Measurements from ENCODE around the gene RNF150.

RNF150 gene

GRCh38 chr4:140968371-140968770 is 164.9 kb downstream of the RNF150 start:
- no peak for TF ChIP-seq CTCF (IDR thresholded peaks at IDR 0.05)

DNA sequence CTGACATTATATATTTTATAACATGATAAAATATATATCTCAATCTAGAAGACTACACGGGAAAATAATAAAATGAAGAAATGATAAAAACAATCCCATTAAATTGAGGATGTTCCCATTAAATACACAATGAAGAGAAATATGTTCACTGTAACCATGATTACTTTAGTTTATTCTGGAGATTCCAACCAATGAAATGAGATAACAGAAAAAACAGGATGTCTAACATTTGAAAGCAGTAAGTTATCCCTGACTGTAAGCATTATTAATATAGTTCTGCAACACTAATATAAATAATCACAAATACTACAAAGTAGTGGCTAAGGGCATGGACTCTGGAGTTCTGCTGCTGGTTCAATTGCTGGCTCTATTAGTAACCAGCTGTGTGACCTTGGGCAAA is 169.4 kb downstream of the RNF150 start:
- TF ChIP-seq CTCF (IDR thresholded peaks at IDR 0.05), result no peak

DNA sequence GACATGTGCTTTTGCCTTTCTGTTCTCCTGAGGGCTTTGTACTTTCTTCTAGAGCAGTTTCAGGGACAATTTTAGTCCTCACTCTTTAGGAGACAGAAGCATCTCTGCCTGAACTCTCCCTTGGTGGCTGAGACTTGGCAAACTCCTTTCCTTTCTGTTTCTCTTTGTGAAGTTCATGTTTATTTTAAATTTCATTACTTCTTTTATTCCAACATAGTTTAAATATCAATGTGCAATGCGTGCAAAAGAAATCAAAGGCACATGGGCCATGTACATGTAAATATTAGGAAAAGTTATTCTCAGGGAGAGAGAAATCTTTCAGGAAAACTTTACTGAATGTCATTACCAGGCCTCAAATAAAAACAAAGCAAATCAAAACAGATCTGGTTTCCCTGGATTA is 177.6 kb downstream of the RNF150 start:
- no peak for TF ChIP-seq CTCF (IDR thresholded peaks at IDR 0.05)

GRCh38 chr4:140952717-140953116 is 180.6 kb downstream of the RNF150 start:
- no peak for TF ChIP-seq CTCF (IDR thresholded peaks at IDR 0.05)

- TF ChIP-seq CTCF (IDR thresholded peaks at IDR 0.05), result no peak
Observed at GRCh38 chr4:140947506-140947905, 185.8 kb downstream of the RNF150 start.

DNA sequence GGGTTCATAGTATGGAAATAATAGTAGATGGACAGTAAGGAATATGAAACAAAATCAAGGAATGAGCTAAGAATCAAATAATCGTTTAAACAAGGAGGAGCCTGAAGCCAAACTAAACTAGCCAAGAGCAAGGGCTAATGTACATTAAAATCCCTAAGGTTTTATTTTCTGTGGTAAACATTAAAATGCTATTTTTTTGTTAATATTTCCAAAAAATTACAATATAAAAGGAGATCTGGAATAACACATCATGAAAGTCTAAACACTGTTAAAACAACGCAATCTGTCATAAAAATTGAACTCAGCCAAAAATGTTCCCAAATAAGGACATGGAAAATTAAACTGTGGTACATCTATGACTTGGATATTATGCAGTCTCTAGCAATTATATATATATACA is 188.2 kb downstream of the RNF150 start:
- no peak for TF ChIP-seq CTCF (IDR thresholded peaks at IDR 0.05)

- no peak for TF ChIP-seq CTCF (IDR thresholded peaks at IDR 0.05)
Observed at GRCh38 chr4:140944572-140944971, 188.7 kb downstream of the RNF150 start.

GRCh38 chr4:140944199-140944515 is 189.1 kb downstream of the RNF150 start:
- no peak for TF ChIP-seq CTCF (IDR thresholded peaks at IDR 0.05)

All from LNCAP (cell line).